IPS DF 4.7 (cell line): Measurements from ENCODE around the gene SUPT3H.

Experiments used
- DNase-seq: peaks from one replicate; pipeline ENCODE4 v3.0.0-alpha.2; 2013; ENCODE audit warnings: low spot score; ENCODE audit errors: extremely low read depth

SUPT3H gene

GRCh38 chr6:45260696-45261095 is 117.0 kb downstream of the SUPT3H start:
- no peak for DNase-seq

- DNase-seq: no peak
Observed at GRCh38 chr6:45256697-45257695, 120.7 kb downstream of the SUPT3H start.

- DNase-seq: no peak
Observed at GRCh38 chr6:45255434-45255833, 122.3 kb downstream of the SUPT3H start.

GRCh38 chr6:45254253-45254652 is 123.5 kb downstream of the SUPT3H start:
- DNase-seq: no peak

- DNase-seq: no peak
Observed at GRCh38 chr6:45253453-45253852, 124.3 kb downstream of the SUPT3H start.

- DNase-seq: no peak
Observed at GRCh38 chr6:45231660-45232059, 146.1 kb downstream of the SUPT3H start.

GRCh38 chr6:45229416-45229815 is 148.3 kb downstream of the SUPT3H start:
- no peak for DNase-seq

- no peak for DNase-seq
Observed at GRCh38 chr6:45226081-45226480, 151.7 kb downstream of the SUPT3H start.

GRCh38 chr6:45222380-45222779 is 155.4 kb downstream of the SUPT3H start:
- DNase-seq: no peak

- no peak for DNase-seq
Observed at GRCh38 chr6:45215759-45216158, 162.0 kb downstream of the SUPT3H start.

- DNase-seq: no peak
Observed at GRCh38 chr6:45212976-45213375, 164.8 kb downstream of the SUPT3H start.

GRCh38 chr6:45209762-45210161 is 168.0 kb downstream of the SUPT3H start:
- DNase-seq: no peak

- no peak for DNase-seq
Observed at GRCh38 chr6:45206793-45207492, 170.8 kb downstream of the SUPT3H start.

GRCh38 chr6:45201484-45201883 is 176.2 kb downstream of the SUPT3H start:
- no peak for DNase-seq

GRCh38 chr6:45200510-45200909 is 177.2 kb downstream of the SUPT3H start:
- DNase-seq: no peak

GRCh38 chr6:45199554-45199953 is 178.2 kb downstream of the SUPT3H start:
- no peak for DNase-seq

- DNase-seq: no peak
Observed at GRCh38 chr6:45196121-45196520, 181.6 kb downstream of the SUPT3H start.

GRCh38 chr6:45195137-45195536 is 182.6 kb downstream of the SUPT3H start:
- DNase-seq: no peak

- DNase-seq: no peak
Observed at GRCh38 chr6:45192556-45192955, 185.2 kb downstream of the SUPT3H start.

GRCh38 chr6:45191414-45191813 is 186.3 kb downstream of the SUPT3H start:
- DNase-seq: no peak

- DNase-seq: no peak
Observed at GRCh38 chr6:45187836-45188235, 189.9 kb downstream of the SUPT3H start.
